Stimulated activated memory B cell treated with anti-CD40 and anti-IgM and Interleukin-4, amounts not matched to agents 10 μg/mL and 1 μg/mL and 100 μg/mL, for 72 hours (primary cell): ENCODE measurements around the gene IFI44L.

Source experiments
- ATAC-seq: fragments of 150-1000 bp; cut with Tn5 transposase; 2 replicates; pipeline ENCODE4 v1.10.0; 2021
- H3K27ac Mint-ChIP-seq: one replicate; pipeline ENCODE4 v1.8.0; 2022; ENCODE audit warnings: mild to moderate bottlenecking, mixed read lengths
- H3K27me3 Mint-ChIP-seq: one replicate; pipeline ENCODE4 v1.8.0; 2022; ENCODE audit warnings: mixed read lengths
- H3K36me3 Mint-ChIP-seq: one replicate; pipeline ENCODE4 v1.8.0; 2022; ENCODE audit warnings: mixed read lengths
- H3K4me1 Mint-ChIP-seq: one replicate; pipeline ENCODE4 v1.8.0; 2022; ENCODE audit warnings: mixed read lengths
- H3K4me3 Mint-ChIP-seq: one replicate; pipeline ENCODE4 v1.8.0; 2022; ENCODE audit warnings: mild to moderate bottlenecking, moderate library complexity, mixed read lengths
- H3K9me3 Mint-ChIP-seq: one replicate; pipeline ENCODE4 v1.8.0; 2022; ENCODE audit warnings: mixed read lengths

Gene IFI44L

DNA sequence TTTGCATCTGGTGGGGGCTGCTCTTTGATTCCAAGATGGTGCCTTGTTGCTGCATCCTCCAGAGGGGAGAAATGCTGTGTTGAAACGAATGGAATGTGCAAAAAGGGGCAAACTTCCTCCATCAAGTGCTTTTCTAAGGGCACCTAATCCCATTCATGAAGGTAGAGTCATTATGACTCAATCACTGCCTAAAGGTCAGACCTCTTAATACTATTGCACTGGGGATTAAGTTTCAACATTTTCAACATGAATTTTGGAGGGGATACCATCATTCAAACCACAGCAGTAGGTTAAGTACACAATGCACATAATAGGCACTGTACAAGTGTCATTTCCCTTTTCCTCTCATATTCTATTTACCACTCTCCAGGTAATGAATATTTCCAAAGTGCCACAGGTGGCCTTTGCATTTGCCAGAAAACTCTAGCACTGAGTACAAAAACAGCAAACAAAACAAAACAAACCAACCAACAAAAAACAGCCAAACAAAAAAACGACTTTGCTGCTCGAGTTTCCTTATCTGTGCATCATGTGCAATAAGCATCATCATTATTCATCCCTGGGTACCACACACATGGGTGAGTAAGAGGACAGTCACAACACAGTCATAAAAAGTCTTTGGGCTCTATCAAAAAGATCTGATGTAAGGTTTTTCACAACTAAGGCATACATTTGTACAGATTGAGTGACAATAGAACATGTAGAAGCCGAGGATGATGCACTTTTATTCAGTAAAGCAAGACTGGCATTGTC is 71.9 kb downstream of the IFI44L start:
- no peak for ATAC-seq
- no peaks in the 10 kb centered on the region for H3K36me3 Mint-ChIP-seq
- H3K27me3 Mint-ChIP-seq: peaks cover 12% of the 10 kb centered on the region
- H3K9me3 Mint-ChIP-seq: no peaks in the 10 kb centered on the region
- H3K4me3 Mint-ChIP-seq: no peak overlapping the region
- no peak overlapping the region for H3K27ac Mint-ChIP-seq
- H3K4me1 Mint-ChIP-seq: no peaks in the 10 kb centered on the region
